Neural progenitor cell (in vitro differentiated cells): Measurements from ENCODE around the gene MEGF6.

Experiments used
- EZH2phosphoT487 ChIP-seq: fragments of 200-600 bp; sonication (generic); IDR thresholded peaks from 2 replicates; pipeline ENCODE4 v1.6.1; 2017; ENCODE audit warnings: antibody characterized with exemption
- TF ChIP-seq, protein P1 (sequence below): fragments of 200-600 bp; sonication (generic); IDR thresholded peaks from 2 replicates; pipeline ENCODE4 v1.5.1; 2017; ENCODE audit warnings: antibody characterized with exemption, mild to moderate bottlenecking

DNA sequence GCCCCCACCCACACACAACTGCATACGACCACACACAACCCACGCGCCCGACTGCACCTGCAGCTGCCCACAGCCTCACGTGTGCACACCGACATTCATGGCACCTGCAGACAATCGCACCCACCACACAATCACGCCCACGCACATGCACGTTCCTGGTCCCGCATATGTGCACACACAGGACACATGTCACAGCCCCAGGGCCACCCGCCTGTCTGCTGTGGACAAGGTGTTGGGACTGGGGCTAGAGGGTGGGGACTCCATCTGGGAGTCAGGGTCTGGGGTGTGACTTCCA, 100.4 kb downstream of the MEGF6 start:
- TF ChIP-seq, protein P1, sequence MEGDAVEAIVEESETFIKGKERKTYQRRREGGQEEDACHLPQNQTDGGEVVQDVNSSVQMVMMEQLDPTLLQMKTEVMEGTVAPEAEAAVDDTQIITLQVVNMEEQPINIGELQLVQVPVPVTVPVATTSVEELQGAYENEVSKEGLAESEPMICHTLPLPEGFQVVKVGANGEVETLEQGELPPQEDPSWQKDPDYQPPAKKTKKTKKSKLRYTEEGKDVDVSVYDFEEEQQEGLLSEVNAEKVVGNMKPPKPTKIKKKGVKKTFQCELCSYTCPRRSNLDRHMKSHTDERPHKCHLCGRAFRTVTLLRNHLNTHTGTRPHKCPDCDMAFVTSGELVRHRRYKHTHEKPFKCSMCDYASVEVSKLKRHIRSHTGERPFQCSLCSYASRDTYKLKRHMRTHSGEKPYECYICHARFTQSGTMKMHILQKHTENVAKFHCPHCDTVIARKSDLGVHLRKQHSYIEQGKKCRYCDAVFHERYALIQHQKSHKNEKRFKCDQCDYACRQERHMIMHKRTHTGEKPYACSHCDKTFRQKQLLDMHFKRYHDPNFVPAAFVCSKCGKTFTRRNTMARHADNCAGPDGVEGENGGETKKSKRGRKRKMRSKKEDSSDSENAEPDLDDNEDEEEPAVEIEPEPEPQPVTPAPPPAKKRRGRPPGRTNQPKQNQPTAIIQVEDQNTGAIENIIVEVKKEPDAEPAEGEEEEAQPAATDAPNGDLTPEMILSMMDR, result no peak
- TF ChIP-seq EZH2phosphoT487, result no peak
